ENCODE measurements around the gene ACOT9. TPM values are rescaled to one million over a fixed set of nuclear protein-coding genes. Genes with fewer than 3 reads are reported as not detected.
"Not testable (repeated sequence)": the region's sequence is repeated elsewhere in the genome, so short reads cannot be mapped to it uniquely, and the experiment has no call there.

Gene ACOT9
- total RNA-seq, 2 experiments from 2014 or later: 31.7 to 39.9 TPM

DNA sequence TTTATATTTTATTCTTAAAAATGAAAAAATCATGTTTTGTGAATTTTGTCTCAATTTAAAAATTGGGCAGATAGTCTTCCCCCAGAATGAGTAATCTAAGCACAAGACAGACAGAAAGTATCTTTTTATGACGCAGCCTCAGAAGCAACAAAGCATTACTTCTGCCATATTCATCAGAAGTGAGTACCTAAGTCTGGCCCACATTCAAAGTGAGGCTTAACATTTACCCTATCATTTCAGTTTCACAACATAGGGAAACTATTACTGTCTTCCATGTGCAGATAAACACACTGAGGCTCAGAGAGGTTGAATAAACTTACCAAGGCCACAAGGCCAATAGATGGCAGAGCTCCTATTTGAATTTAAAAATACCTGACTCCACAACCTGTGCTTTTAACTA lies 80.2 kb downstream of the ACOT9 start:
- no peak for DNase-seq
- no peaks in the 10 kb centered on the region for H3K27me3 Mint-ChIP-seq
- ATAC-seq: peak; percentile 81
- no peak overlapping the region for H3K4me3 Mint-ChIP-seq
- intact Hi-C loops (cut with DNase I, micrococcal nuclease): loop anchor here (1.0 to 10.0 kb wide), 7 partner anchors 69 to 1022 kb away; partner anchors contain the start of genes EIF2S3 (in 1 of the 2) and KLHL15 (in 1 of the 2)
- H3K27ac Mint-ChIP-seq: peak overlapping the region; percentile 91
- no peaks in the 10 kb centered on the region for H3K9me3 Mint-ChIP-seq (ENCODE audit: low read depth)
- no peaks in the 10 kb centered on the region for H3K36me3 Mint-ChIP-seq (ENCODE audit: low read depth)
- ChIA-PET POLR2A (no interaction called here), CTCF (interaction anchor here (1.6 kb wide), 1 partner anchor 239 kb away, joined by 4 read pairs; no protein-coding TSS in a partner anchor)
- H3K4me1 Mint-ChIP-seq: peaks cover 50% of the 10 kb centered on the region

DNA sequence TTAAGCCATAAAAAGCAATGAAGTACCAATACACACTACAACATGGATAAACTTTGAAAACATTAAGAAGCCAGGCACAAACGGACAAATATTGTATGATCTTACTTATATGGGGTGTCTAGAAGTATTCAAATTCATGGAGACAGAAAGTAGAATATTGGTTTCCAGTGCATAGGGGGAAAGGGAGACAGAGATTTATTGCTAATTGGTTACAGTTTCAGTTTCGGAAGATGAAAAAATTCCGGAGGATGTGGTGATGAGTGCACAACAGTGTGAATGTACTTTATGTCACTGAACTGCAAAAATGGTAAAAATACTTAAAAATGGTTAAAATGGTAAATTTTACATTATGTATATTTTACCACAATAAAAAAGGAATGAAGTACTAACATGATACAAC lies 80.9 kb downstream of the ACOT9 start:
- Mint-ChIP-seq H3K27ac (peak overlapping the region; percentile 91), H3K27me3 (no peaks in the 10 kb centered on the region), H3K4me1 (peaks cover 50% of the 10 kb centered on the region), H3K9me3 (ENCODE audit: low read depth) (no peaks in the 10 kb centered on the region), H3K4me3 (peak overlapping the region; percentile 35), H3K36me3 (ENCODE audit: low read depth) (no peaks in the 10 kb centered on the region)
- POLR2A ChIA-PET: no interaction called here
- DNase-seq: no peak
- ATAC-seq: peak; percentile 30
- CTCF ChIA-PET: interaction anchor here (1.6 kb wide), 1 partner anchor 240 kb away, joined by 4 read pairs; no protein-coding TSS in a partner anchor
- intact Hi-C loops (cut with DNase I, micrococcal nuclease): loop anchor here (1.0 to 10.0 kb wide), 7 partner anchors 70 to 1023 kb away; partner anchors contain the start of genes EIF2S3 (in 1 of the 2) and KLHL15 (in 1 of the 2)

DNA sequence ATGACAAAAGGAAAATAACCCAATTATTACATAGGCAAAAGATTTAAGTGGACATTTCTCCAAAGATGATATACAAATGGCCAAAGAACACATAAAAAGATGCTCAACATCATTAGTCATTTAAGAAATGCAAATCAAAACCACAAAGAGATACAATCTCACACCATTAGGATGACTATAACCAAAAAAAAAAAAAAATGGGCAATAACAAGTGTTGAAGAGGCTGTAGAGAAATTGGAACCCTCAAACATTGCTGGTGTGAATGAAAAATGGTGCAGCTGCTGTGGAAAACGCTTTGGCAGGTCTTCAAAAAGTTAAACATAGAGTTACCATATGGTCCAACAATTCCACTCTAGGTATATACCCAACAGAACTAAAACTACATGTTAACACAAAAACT lies 81.4 kb downstream of the ACOT9 start:
- Mint-ChIP-seq H3K27me3 (no peaks in the 10 kb centered on the region), H3K27ac (no peak overlapping the region), H3K4me1 (peaks cover 49% of the 10 kb centered on the region), H3K9me3 (ENCODE audit: low read depth) (no peaks in the 10 kb centered on the region), H3K36me3 (ENCODE audit: low read depth) (no peaks in the 10 kb centered on the region), H3K4me3 (no peak overlapping the region)
- intact Hi-C loops (cut with DNase I, micrococcal nuclease): loop anchor here (1.0 to 10.0 kb wide), 7 partner anchors 71 to 1023 kb away; partner anchors contain the start of genes EIF2S3 (in 1 of the 2) and KLHL15 (in 1 of the 2)
- POLR2A ChIA-PET: no interaction called here
- CTCF ChIA-PET: no interaction called here
- ATAC-seq: no peak
- no peak for DNase-seq

DNA sequence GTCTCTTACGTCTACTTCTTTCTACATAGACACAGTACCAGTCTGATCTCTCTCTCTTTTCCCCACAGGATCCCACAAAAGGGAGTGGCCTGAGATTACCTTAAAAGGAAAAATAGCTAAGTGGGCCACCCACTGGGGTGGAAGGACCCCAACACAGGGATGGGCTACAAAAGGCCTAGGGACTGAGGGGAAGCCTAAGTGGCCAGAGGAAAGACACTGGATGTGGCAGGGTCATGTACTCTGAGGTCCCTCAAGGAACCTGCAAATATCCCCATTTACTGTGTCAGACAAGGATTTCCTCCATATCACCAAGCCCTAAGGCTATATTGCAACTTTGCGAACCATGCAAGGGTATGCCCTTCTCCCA lies 82.3 kb downstream of the ACOT9 start:
- ChIA-PET POLR2A (no interaction called here), CTCF (no interaction called here)
- H3K4me3 Mint-ChIP-seq: no peak overlapping the region
- H3K4me1 Mint-ChIP-seq: peaks cover 42% of the 10 kb centered on the region
- no peaks in the 10 kb centered on the region for H3K27me3 Mint-ChIP-seq
- intact Hi-C loops (cut with DNase I, micrococcal nuclease): loop anchor here (10.0 kb wide), 3 partner anchors 364 to 1024 kb away; partner anchors contain the start of gene KLHL15 (in 1 of the 2)
- ATAC-seq: no peak
- H3K27ac Mint-ChIP-seq: no peak overlapping the region
- no peak for DNase-seq
- H3K36me3 Mint-ChIP-seq (ENCODE audit: low read depth): no peaks in the 10 kb centered on the region
- H3K9me3 Mint-ChIP-seq (ENCODE audit: low read depth): no peaks in the 10 kb centered on the region

DNA sequence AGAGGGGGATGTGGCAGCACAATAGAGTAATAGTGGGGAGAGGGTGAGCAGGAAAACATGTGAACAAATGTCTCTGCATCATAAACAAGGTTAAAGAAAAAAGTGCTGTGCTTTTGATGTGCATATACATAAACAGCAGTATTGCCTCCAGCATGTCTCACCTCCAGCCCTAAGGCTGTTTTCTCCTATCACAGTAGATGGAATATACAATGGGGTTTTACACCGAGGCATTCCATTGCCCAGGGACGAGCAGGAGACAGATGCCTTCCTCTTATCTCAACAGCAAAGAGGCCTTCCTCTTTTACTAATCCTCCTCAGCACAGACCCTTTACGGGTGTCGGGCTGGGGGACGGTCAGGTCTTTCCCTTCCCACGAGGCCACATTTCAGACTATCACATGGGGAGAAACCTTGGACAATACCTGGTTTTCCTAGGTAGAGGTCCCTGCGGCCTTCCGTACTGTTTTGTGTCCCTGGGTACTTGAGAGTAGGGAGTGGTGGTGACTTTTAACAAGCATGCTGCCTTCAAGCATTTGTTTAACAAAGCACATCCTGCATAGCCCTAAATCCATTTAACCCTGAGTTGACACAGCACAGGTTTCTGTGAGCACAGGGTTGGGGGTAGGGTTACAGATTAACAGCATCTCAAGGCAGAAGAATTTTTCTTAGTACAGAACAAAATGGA lies 82.9 kb downstream of the ACOT9 start:
- H3K27ac Mint-ChIP-seq; DNase-seq; ATAC-seq; H3K27me3 Mint-ChIP-seq; CTCF ChIA-PET; H3K4me3 Mint-ChIP-seq; H3K36me3 Mint-ChIP-seq (ENCODE audit: low read depth); H3K9me3 Mint-ChIP-seq (ENCODE audit: low read depth); POLR2A ChIA-PET: not testable (repeated sequence)
- intact Hi-C loops (cut with DNase I, micrococcal nuclease): loop anchor here (10.0 kb wide), 3 partner anchors 365 to 1025 kb away; partner anchors contain the start of gene KLHL15 (in 1 of the 2)
- peaks cover 41% of the 10 kb centered on the region for H3K4me1 Mint-ChIP-seq

DNA sequence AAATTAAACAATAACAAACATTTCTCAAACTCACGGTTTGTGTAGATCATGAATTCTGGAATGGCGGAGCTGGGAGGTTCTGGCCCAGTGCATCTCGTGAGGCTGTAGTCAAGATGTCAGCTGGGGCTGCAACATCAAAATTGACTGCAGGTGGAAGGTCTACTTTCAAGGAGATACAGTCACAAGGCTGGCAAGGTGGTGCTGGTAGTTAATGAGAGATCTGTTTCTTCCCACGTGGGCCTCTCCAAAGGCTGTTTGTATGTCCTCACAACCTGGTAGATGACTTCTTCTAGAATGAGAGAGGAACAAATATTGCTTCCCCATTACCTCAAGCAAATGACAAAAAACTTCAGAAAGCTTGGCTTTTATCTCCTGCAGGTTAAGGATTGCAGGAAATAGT lies 83.7 kb downstream of the ACOT9 start:
- intact Hi-C loops (cut with DNase I, micrococcal nuclease): no loop called here
- H3K9me3 Mint-ChIP-seq (ENCODE audit: low read depth): no peaks in the 10 kb centered on the region
- ChIA-PET CTCF (no interaction called here), POLR2A (no interaction called here)
- no peaks in the 10 kb centered on the region for H3K36me3 Mint-ChIP-seq (ENCODE audit: low read depth)
- ATAC-seq (no peak), DNase-seq (no peak)
- no peaks in the 10 kb centered on the region for H3K27me3 Mint-ChIP-seq
- H3K4me3 Mint-ChIP-seq: no peak overlapping the region
- H3K4me1 Mint-ChIP-seq: peaks cover 36% of the 10 kb centered on the region
- no peak overlapping the region for H3K27ac Mint-ChIP-seq

DNA sequence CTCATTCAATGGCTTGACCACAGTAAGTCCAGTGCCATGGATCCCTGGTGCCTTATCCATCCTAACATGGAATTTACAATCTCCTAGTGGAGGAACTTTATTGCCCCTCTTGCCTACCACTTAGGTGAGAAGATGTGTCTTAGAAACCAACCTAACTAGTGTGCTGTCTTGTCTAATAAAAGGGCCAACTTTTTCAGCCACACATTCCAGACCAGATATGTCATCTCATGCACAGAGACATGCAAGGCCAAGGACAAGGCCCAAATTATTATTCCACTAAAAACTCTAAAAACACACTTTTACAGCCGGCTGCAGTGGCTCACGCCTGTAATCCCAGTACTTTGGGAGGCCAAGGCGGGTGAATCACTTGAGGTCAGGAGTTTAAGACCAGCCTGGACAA lies 86.4 kb downstream of the ACOT9 start:
- POLR2A ChIA-PET: no interaction called here
- Mint-ChIP-seq H3K9me3 (ENCODE audit: low read depth) (no peaks in the 10 kb centered on the region), H3K27me3 (no peaks in the 10 kb centered on the region), H3K36me3 (ENCODE audit: low read depth) (no peaks in the 10 kb centered on the region), H3K4me1 (peaks cover 14% of the 10 kb centered on the region), H3K27ac (no peak overlapping the region), H3K4me3 (no peak overlapping the region)
- DNase-seq (no peak), ATAC-seq (no peak)
- intact Hi-C loops (cut with DNase I, micrococcal nuclease): no loop called here
- CTCF ChIA-PET: no interaction called here

DNA sequence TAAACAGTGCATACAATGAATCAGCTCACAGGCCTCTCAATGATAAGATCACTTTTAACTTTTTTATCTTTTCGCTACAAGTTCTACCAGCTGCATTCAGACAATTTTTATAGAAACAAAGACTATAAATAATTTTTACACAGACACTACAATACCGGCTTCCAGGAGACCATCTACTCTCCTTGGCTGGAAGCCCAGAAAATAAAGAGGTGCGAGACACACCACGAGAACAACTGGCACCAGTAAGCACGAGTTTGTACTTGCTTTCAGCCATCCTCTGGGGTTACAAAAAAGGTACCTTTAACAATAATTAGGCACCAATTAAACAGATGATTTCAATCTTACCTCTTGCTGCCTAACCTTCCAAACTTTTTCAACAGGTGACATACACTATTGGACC lies 87.0 kb downstream of the ACOT9 start:
- Mint-ChIP-seq H3K36me3 (ENCODE audit: low read depth) (no peaks in the 10 kb centered on the region), H3K4me1 (peaks cover 8% of the 10 kb centered on the region), H3K27me3 (no peaks in the 10 kb centered on the region), H3K4me3 (no peak overlapping the region), H3K9me3 (ENCODE audit: low read depth) (no peaks in the 10 kb centered on the region), H3K27ac (no peak overlapping the region)
- DNase-seq (no peak), ATAC-seq (no peak)
- POLR2A ChIA-PET: no interaction called here
- CTCF ChIA-PET: no interaction called here
- intact Hi-C loops (cut with DNase I, micrococcal nuclease): no loop called here

Other genes with a start within 250 kb of the ACOT9 start
- 10 to 100 TPM; 48.8 to 51.5 TPM for gene PRDX4, start 75.8 kb downstream of the ACOT9 start, total RNA-seq
- 100 to 1,000 TPM; 148 to 166 TPM for gene SAT1, start 39.9 kb upstream of the ACOT9 start, total RNA-seq
- 10 to 100 TPM; 30.2 to 37.2 TPM for gene APOO, start 164.7 kb upstream of the ACOT9 start, total RNA-seq
- gene CXorf58, start 164.7 kb upstream of the ACOT9 start, total RNA-seq: under 1 TPM in 1 of 2 experiments, not detected in 1; 0.14 TPM